H4 (cell line): ENCODE data around the gene PPFIBP1. TPM values are rescaled to one million over a fixed set of nuclear protein-coding genes. Genes with fewer than 3 reads are reported as not detected.

Source experiments
- DNase-seq: peaks from one replicate; pipeline ENCODE4 v3.0.0-alpha.2; 2015; ENCODE audit warnings: low spot score
- total RNA-seq: library from RNA; depleted of rRNA; stranded (reverse); fragments of >200 nt; shearing (Covaris generic); gene quantifications from 2 replicates; pipeline ENCODE4 v1.2.3, GENCODE V29; 2014; rRNA removed

PPFIBP1 gene
- total RNA-seq, result 15.4 and 15.9 TPM in 2 replicates

GRCh38 chr12:27523642-27524493 is at the start of gene PPFIBP1:
PPFIBP1 (plus strand) TSS chr12:27524206; CDS start chr12:27633397, 109,191 bp downstream.
- DNase-seq, result peak; percentile 94

- DNase-seq, result peak; percentile 18
These were observed 49.7 kb upstream of the PPFIBP1 start for GRCh38 chr12:27474344-27474743.

- DNase-seq, result no peak
These were observed 47.0 kb upstream of the PPFIBP1 start for GRCh38 chr12:27477049-27477448.

DNA sequence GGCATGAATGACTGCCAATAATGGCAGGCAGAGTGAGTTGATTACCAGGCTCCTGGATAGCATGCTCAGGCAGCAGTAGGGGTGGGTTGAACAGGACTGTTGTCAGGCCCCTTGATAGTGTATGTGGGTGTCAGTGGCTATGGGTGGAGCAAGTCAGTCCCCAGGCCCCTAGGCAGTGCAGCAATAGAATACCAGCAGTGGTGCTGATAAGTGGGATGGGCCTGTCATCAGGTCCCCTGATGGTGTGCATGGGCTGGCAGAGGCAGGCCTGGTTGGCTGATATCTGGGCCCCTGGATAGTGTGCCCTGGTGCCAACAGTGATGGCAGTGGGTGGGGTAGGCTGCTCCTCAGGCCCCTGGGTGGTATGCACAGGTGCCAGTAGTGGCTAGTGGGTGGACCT is 45.1 kb upstream of the PPFIBP1 start:
- DNase-seq, result no peak

GRCh38 chr12:27480016-27480415 is 44.0 kb upstream of the PPFIBP1 start:
- no peak for DNase-seq

- DNase-seq, result no peak
These were observed 37.0 kb upstream of the PPFIBP1 start for GRCh38 chr12:27486961-27487360.

GRCh38 chr12:27488479-27488878 is 35.5 kb upstream of the PPFIBP1 start:
- DNase-seq, result no peak

GRCh38 chr12:27491226-27491625 is 32.8 kb upstream of the PPFIBP1 start:
- DNase-seq, result no peak

DNA sequence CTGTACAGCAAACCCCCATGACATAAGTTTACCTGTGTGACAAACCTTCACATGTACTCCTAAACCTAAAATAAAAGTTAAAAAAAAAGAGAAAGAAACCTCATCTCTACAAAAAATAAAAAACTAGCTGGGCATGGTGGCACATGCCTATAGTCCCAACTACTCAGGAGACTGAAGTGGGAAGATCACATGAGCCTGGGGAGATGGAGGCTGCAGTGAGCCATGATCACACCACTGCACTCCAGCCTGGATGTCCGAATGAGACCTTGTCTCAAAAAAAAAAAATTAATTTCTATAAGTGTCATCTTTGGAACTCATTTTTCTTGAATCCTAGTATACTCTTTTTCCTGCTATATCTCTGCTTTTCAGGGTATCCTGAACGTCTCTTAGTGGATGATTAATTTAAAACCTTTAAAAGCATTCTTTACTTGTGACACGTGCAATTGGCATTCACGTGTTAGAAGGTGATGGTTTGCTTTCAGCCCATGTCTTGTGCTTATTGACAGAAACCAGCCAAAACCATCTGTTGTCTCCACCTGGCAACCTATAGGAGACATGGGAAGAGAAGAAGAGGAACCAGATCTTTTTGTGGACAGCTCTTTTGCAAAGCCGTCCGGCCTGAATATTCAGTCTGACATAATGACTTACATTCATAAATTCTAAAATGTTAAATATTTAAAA is 30.6 kb upstream of the PPFIBP1 start:
- no peak for DNase-seq

DNA sequence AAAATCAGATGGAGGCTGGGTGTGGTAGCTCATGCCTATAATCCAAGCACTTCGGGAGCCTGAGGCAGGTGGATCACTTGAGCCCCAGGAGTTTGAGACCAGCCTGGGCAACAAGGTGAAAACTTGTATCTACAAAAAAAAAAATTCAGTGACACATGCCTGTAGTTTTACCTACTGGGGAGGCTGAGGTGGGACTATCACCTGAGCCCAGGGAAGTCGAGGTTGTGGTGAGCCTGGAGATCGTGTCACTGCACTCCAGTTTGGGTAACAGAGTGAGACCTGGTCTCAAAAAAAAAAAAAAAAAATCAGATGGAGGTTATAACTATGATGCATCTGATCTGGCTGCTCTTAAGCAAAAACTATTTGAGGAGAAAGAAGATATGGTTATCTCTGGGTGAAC is 26.6 kb upstream of the PPFIBP1 start:
- no peak for DNase-seq

DNA sequence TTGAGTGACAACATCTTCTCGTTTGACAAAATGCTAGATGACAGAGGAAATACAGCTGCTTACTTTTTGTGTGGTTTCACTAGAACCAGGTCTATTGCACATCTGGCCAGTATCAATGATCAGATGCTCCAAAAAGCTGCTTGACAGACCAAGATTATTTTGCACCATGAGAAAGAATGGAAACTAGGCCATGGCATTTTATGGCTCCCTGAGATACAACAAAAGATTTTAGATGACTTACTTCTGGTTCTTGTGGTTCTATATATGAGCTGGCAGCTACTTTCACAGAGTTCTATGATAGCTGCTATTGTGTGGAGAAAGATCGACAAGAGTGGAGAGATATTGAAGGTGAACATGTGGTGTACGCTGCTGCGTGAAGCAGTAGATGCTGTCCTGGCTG is 25.9 kb upstream of the PPFIBP1 start:
- DNase-seq, result no peak

GRCh38 chr12:27498761-27499160 is 25.2 kb upstream of the PPFIBP1 start:
- no peak for DNase-seq

DNA sequence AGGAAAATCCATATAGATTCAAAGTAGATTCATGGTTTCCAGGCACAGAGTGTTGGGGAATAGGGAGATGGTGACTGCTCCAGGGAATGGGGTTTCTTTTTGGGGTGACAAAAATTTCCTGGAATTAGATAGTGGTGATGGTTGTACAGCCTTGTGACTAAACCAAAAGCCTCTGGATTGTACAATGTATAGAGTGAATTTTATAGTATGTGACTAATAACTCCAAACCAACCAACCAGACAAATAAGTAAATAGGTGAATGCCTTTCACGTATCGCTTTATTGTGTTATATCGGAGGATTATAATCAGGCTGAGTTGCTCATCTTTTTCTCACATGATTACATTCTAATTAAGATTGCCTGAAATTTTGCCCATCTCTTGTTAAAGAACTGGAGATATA is 24.6 kb upstream of the PPFIBP1 start:
- no peak for DNase-seq

GRCh38 chr12:27500546-27500945 is 23.5 kb upstream of the PPFIBP1 start:
- DNase-seq, result no peak

DNA sequence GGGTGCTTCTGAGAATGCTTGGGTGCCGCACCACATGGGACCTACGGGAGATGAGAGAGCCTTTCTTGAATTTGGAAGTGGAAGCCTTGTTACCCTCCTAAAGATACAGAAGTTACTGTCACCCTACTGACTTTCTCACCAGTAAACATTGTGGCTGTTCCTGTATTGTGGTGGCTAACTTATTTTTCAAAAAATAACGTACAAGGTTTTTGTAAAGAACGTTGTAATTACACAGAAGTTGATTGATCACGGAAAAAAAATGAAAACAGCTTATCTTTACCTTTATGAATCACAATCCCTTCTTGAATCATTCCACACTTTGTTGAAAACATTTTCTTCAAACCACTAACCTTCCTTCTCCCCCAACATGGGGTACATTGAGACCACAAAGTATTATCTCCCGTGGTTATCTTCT is 22.0 kb upstream of the PPFIBP1 start:
- no peak for DNase-seq

GRCh38 chr12:27504507-27504906 is 19.5 kb upstream of the PPFIBP1 start:
- DNase-seq, result no peak

GRCh38 chr12:27505109-27505508 is 18.9 kb upstream of the PPFIBP1 start:
- no peak for DNase-seq

DNA sequence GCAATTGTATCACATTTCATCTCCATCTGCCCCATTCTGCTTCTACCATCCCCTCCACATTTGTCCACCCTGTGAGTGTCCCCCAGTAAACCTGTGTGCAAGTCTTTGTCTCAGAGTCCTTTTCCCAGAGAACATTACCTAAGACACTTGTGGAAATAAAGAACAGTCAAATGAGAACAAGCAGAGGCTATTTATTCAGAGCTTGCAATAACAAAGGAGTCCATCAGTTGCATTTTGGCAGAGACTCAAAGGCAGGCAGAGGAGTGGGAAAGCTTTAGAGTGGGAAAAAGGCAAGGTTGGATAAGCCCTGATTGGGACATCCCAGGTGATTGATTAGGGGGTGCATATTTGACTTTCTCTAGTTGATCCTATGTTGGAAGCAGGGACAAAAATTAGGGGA is 18.2 kb upstream of the PPFIBP1 start:
- no peak for DNase-seq

DNA sequence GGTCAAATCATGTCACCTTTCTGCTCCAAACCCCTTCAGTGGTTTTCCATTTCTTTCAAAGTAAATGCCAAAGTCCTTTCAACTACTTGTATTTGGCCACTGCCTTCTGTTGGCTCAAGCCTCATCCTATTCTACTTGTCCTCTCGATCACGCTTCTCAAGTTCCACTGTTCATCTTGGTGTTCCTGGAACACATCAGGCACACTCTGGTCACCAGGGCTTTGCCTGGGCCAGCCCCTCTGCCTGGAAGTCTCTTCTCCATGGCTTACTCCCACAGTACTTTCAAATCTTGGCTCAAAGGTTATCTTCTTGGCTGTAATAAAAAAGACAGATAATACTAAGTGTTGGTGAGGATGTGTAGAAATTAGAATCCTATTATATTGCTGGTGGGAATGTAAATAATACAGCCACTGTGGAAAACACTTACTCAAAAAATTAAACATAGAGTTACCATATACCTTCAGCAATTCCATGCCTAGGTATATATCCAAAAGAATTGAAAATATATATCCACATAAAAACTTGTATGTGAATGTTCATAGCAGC is 17.3 kb upstream of the PPFIBP1 start:
- DNase-seq, result no peak

DNA sequence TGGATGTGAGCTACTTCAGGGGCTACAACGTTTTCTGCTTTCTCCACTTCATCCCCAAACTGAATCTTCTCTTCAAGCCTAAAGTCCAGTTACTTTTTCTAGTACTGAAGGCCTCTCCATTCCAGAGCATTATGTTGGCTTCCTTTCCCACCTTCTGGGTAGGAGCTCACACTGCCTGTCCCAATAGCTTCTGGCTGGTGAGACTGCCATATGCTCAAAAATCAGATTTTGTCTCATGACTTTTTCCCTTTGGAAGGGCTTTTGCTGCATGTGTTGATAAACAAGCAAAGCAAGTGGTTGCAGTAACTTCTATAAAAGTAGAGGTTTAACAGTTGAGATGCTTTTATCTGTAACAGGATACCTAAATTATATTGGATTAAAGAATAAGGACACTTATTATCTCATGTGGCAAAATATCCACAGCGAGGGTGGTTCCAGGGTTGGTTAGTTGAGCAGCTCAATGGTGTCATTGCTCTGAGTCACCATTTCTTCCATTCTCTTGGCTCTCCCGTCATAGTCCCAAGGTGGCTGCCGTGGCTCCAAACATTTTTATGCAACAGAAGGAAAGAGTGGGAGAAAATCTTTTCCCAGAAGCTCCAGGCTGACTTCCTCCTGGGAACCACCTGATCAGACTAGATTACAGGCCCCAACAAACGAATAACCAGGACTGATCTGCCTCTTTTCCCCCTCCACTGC is 15.1 kb upstream of the PPFIBP1 start:
- DNase-seq, result no peak

GRCh38 chr12:27511031-27511722 is 12.8 kb upstream of the PPFIBP1 start:
- DNase-seq, result no peak

DNA sequence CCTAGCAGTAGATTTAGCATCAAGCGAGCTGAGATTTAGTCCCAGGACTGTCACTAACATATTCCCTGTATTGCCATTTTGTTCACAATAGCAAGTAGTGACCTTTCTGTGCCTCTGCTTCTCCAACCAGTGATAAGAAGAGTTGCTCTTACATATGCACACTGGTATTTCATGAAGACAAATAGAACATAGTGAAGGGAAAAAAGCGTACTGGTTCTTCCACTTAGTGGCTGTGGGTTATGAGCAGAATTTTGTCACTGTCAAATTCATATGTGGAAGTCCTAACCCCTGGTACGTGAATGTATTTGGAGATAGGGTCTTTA is 12.3 kb upstream of the PPFIBP1 start:
- DNase-seq, result no peak
